Neural cell (in vitro differentiated cells): ENCODE data around the gene GGA1.
"Not testable (repeated sequence)": the region's sequence is repeated elsewhere in the genome, so short reads cannot be mapped to it uniquely, and the experiment has no call there.

Experiments
- CTCF ChIP-seq: fragments of 450-650 bp; IDR thresholded peaks from 2 replicates; pipeline ENCODE4 v1.5.1; 2014; ENCODE audit warnings: antibody characterized with exemption, mild to moderate bottlenecking, moderate library complexity; ENCODE audit not compliant: poor library complexity, severe bottlenecking
- POLR2AphosphoS5 ChIP-seq: IDR thresholded peaks from 2 replicates; pipeline ENCODE4 v1.6.1; 2012
- REST ChIP-seq: IDR thresholded peaks from 2 replicates; pipeline ENCODE4 v1.6.1; 2012; ENCODE audit warnings: borderline replicate concordance
- SMC3 ChIP-seq: fragments of 450-650 bp; conservative IDR thresholded peaks from 2 replicates; pipeline ENCODE4 v1.6.1; 2014; ENCODE audit warnings: antibody characterized with exemption, mild to moderate bottlenecking, moderate library complexity; ENCODE audit not compliant: poor library complexity
- TAF1 ChIP-seq: IDR thresholded peaks from 2 replicates; pipeline ENCODE4 v1.6.1; 2012; ENCODE audit warnings: low read depth

- not testable (repeated sequence) for TF ChIP-seq CTCF, POLR2AphosphoS5, TAF1, REST, SMC3
Measured at GRCh38 chr22:37591081-37591480, 17.6 kb upstream of the GGA1 start.
